DMS79 (cell line): ENCODE data around the gene PNPT1.
"Not testable (repeated sequence)": the region's sequence is repeated elsewhere in the genome, so short reads cannot be mapped to it uniquely, and the experiment has no call there.

Source experiments
- DNase-seq: peaks from one replicate; lab custom pipeline; 2025; lab: John Stamatoyannopoulos, UW

The PNPT1 gene

GRCh38 chr2:55693181-55694125 lies at the start of gene PNPT1:
Gene PNPT1 (minus strand): TSS chr2:55693844. CDS start chr2:55693823, 21 bp downstream.
- peak; percentile 88 for DNase-seq

GRCh38 chr2:55742996-55743395 lies 49.4 kb upstream of the PNPT1 start:
- DNase-seq, result no peak

GRCh38 chr2:55736019-55736536 lies 42.4 kb upstream of the PNPT1 start:
- DNase-seq, result not testable (repeated sequence)

- DNase-seq, result no peak
Observed at GRCh38 chr2:55734726-55735125, 41.1 kb upstream of the PNPT1 start.

- no peak for DNase-seq
Observed at GRCh38 chr2:55733335-55733734, 39.7 kb upstream of the PNPT1 start.

GRCh38 chr2:55732854-55733253 lies 39.2 kb upstream of the PNPT1 start:
- no peak for DNase-seq

GRCh38 chr2:55729136-55729685 lies 35.6 kb upstream of the PNPT1 start:
- DNase-seq, result no peak

GRCh38 chr2:55721596-55722215 lies 28.1 kb upstream of the PNPT1 start:
- no peak for DNase-seq

- DNase-seq, result no peak
Observed at GRCh38 chr2:55720417-55720816, 26.8 kb upstream of the PNPT1 start.

GRCh38 chr2:55719852-55720251 lies 26.2 kb upstream of the PNPT1 start:
- DNase-seq, result no peak

GRCh38 chr2:55718165-55719008 lies 24.7 kb upstream of the PNPT1 start:
- DNase-seq, result no peak

GRCh38 chr2:55715626-55716025 lies 22.0 kb upstream of the PNPT1 start:
- DNase-seq, result no peak

GRCh38 chr2:55715178-55715577 lies 21.5 kb upstream of the PNPT1 start:
- DNase-seq, result not testable (repeated sequence)

- no peak for DNase-seq
Observed at GRCh38 chr2:55712477-55713060, 18.9 kb upstream of the PNPT1 start.

- no peak for DNase-seq
Observed at GRCh38 chr2:55710025-55710424, 16.4 kb upstream of the PNPT1 start.

GRCh38 chr2:55707751-55708150 lies 14.1 kb upstream of the PNPT1 start:
- no peak for DNase-seq

- not testable (repeated sequence) for DNase-seq
Observed at GRCh38 chr2:55706258-55706657, 12.6 kb upstream of the PNPT1 start.

GRCh38 chr2:55705027-55705653 lies 11.5 kb upstream of the PNPT1 start:
- no peak for DNase-seq

GRCh38 chr2:55703350-55703749 lies 9.7 kb upstream of the PNPT1 start:
- DNase-seq, result no peak

- not testable (repeated sequence) for DNase-seq
Observed at GRCh38 chr2:55692740-55693139, 904 bp downstream of the PNPT1 start.

GRCh38 chr2:55672630-55673029 lies 21.0 kb downstream of the PNPT1 start:
- DNase-seq, result no peak
